IPS DF 19.7 (cell line): ENCODE results near the gene FNDC11.
"Not testable (repeated sequence)": the region's sequence is repeated elsewhere in the genome, so short reads cannot be mapped to it uniquely, and the experiment has no call there.

Experiments
- DNase-seq: peaks from one replicate; pipeline ENCODE4 v3.0.0-alpha.2; 2013; ENCODE audit warnings: low read depth, low spot score

Gene FNDC11

DNA sequence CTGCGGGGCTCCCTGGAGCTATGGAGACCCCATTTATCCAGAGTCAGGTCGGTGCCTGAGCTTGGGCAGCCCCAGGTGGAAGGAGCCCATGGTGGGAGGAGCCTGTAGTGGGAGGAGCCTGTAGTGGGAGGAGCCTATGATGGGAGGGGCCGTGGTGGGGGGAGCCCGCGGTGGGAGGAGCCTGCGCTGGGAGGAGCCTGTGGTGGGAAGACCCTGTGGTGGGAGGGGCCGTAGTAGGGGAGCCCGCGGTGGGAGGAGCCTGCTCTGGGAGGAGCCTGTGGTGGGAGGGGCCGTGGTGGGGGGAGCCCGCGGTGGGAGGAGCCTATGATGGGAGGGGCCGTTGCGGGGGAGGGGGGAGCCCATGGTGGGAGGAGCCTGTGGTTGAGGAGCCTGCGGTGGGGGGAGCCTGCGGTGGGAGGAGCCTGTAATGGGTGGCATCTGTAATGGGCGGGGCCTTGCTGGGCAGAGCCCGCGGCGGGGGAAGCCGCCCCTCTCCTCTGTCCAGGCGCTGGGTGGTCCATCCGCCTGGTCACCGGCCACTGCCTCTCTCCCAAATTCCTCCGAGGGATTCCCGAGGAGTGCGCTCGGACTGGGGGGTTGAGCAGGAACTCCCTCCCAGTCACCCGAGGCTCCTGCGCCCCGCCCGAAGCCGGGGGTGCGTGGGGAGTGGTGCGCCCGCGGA lies 567 bp upstream of the FNDC11 start:
- DNase-seq, result no peak

DNA sequence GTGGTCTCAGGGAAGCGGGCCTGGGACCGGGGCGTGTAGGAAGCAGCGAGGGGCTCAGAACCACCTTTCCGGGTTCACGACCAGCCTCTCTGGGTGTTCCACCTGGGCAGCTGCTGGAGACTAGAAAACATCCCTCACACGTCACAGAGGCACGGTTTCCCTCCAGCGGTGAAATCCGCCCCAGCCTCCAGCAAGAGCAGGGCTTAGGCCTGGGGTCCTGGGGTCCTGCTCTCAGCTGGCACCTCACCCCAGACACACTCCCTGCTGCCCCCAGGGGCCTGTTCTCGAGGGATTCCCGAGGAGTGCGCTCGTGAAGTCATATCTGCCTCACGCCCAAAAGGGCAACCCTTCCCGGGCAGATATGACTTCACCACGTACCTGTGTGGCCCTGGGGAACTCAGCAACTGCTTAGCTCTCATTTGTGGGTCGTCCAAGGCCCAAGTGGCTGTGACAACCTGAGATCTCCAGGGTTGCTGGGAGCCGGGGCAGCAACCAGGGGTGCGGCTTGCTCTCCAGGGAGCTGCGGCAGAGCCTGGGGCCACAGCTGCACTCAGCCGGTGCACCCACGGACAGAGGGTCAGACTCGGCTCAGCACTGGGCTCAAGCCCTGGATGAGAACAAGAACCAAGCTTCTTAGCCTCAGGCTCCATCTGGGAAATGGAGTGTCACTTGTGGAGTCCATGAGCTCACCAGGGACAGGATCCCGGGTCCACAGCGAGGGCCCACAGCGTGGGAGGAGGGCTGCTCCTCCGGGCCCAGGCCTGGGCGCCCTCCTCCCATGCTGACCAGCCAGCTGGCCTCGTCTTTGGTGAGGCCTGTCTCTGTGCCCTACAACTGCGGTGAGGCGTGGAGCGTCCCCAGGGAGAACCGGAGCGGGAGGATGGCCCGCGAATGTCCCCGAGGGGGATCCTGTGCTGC lies 661 bp downstream of the FNDC11 start:
- no peak for DNase-seq

GRCh38 chr20:63555661-63556381 lies 1.9 kb downstream of the FNDC11 start:
- DNase-seq, result no peak

DNA sequence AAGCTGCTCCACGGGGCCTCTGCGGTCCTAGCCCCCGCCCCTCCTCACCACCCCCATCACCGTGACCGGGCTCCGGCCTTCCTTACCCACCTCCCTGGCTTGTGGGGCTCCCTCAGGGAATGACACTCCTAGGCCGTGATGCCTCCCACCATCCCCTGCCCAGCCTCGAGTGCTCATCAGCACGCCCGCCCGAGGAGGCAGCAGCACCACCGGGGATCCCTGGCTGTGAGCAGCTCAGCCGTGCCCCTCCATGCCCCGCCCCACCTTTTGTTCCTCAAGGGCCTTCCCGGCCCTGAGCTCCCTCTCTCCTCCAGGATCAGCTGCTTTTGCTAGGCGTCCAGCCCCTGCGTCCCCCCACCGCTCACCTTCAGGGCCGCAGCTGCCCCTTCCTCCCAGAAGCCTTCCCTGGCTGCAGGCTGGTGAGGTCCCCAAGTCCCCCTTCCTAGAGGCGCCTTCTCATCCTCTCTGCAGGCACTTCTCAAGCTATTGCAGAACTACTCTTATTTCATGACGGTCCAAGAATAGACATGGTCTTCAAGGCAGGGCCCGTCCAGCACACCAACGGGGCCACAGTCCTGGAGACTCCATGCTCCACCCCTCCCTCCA lies 3.0 kb downstream of the FNDC11 start:
- no peak for DNase-seq

- no peak for DNase-seq
Observed at GRCh38 chr20:63557481-63557891, 3.5 kb downstream of the FNDC11 start.

DNA sequence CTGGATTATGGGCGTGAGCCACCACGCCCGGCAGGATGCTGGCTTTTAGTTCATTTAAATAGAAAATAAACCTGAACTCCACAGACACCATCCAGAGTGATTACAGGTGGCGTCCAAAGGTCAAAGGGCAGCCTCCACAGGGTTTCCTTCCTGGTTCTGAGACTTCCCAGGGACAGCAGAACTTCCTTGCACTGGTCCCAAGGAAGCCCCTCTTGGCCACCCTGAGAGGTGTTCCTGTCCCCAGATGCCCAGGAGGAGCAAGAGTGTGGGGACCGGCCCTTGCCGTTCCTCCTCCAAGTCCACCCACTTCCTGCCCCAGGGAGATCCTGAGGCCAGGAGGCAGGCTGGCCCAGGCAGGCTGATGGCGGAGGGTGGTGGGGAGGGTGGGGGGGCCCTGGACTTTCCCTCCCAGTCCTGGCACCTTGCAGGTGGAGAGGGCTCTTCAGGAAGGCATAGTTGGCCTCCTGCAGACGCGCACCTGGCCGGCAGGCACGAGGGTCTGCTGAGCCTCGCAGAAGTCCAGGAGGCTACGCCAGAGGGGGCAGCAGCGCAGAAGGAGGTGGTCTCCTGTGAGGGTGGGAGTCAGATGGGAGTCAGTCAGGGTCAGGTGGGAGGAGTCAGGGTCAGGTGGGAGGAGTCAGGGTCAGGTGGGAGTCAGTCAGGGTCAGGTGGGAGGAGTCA lies 5.0 kb downstream of the FNDC11 start:
- DNase-seq, result no peak

DNA sequence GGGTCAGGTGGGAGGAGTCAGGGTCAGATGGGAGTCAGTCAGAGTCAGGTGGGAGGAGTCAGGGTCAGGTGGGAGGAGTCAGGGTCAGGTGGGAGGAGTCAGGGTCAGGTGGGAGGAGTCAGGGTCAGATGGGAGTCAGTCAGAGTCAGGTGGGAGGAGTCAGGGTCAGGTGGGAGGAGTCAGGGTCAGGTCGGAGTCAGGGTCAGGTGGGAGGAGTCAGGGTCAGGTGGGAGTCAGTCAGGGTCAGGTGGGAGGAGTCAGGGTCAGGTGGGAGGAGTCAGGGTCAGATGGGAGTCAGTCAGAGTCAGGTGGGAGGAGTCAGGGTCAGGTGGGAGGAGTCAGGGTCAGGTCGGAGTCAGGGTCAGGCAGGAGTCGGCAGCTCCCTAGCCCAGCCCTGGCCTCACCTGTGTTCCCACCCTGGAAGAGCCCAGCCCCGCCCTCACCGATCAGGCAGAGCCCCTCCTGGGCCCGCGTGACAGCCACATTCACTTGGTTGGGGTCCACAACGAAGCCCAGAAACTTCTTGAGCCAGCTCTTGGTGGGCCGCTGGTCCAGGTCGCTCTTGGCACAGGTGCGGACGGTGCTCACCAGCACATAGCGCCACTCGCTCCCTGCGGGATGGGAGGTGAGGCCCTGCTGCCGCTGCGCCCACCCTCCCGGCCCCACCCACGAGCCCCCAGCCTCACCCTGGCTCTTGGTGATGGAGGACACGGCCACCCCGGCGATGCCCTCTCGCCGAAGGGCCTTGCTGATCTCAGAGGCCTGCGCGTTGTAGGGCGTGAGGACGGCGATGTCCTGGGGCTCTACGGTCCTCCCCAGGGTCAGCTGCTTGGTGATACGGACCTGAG lies 5.8 kb downstream of the FNDC11 start:
- DNase-seq, result not testable (repeated sequence)

DNA sequence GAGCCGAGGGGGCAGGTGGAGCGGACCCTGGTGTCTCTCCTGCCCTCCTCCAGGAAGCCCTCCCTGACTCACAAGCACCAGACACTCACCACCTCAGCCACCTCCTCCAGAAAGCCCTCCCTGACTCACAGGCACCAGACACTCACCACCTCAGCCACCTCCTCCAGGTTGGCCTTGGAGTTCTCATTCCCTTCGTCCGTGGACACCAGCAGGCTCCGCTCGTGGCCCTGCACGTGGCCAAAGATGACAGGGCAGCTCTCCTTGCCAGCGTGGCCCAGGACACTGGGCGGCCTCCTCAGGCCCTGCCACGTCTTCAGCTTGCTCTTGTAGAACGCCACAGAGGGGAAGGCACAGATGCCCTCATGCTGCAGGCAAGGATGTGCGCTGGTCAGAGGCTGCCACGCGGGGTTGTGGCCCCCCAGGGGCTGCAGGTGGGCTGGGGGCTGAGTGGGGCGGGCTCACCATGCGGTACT lies 6.4 kb downstream of the FNDC11 start:
- no peak for DNase-seq

DNA sequence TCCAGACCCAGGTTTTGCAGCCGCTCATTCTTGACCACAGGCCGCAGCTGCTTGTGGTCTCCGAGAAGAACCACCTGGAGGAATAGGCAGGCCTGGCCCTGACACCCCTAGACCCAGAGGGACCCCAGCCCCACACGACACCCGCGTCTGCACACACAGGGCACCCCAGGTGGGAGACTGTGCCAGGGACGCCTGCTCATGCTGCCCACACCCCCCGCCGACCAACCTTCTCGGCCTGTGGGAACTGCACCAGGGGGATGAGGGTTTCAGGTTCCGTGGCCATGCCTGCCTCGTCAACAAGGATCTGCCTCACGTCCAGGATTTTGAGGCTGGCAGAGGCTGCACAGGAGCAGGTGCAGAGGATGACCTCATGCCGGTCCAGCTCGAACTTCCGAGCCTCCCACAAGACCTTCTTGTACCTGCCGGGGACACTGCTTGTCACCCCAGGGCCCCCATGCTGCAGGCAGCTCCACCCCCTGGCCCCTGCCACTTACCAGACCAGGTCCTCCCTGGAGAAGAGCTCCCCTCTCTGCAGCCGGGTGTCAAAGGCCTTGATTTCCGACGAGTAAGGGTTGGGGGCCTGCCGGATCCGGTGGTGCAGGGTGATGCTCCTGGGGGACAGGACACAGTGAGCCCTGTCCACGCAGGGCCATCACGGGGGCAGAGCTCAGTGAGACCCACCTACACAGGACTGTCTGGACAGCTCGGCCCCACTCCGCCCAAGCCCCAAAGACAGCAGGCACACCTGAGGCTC lies 7.1 kb downstream of the FNDC11 start:
- no peak for DNase-seq

- DNase-seq, result no peak
Observed at GRCh38 chr20:63561624-63562396, 7.9 kb downstream of the FNDC11 start.

- no peak for DNase-seq
Observed at GRCh38 chr20:63562461-63563224, 8.7 kb downstream of the FNDC11 start.

- DNase-seq, result no peak
Observed at GRCh38 chr20:63563225-63563935, 9.4 kb downstream of the FNDC11 start.

DNA sequence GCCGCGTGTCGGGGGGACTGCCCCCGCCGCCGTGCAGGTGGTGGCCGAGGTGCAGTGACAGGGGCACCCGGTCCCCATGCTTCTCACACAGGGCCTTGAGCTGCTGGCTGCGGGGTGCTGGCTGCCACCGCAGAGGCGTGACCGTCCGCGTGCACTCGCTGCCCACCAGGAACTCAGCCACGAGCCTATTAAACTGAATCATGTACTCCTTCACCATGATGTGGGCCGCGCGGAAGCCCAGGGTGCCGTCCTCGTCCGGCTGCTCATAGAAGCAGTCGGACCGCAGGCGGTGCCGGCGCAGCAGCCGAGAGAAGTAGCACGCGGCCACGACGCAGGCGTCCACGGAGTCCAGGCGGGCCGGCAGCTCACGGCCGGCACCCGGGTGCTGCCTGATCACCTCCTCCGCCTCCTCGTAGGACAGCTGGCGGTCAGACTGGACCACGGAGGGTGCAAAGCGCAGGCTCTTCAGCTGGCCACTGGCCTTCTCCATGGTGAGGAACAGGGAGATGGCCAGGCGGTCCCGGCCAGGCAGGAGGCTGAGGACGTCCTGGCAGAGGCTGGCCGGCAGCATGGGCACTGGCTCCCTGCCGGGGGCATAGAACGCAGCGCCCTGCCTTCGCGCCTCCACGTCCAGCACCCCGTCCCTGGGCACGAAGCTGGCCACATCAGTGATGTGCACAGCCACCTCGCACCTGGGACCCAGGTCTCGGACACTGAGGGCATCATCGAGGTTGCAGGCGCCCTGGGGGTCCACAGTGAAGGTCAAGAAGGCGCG lies 10.3 kb downstream of the FNDC11 start:
- no peak for DNase-seq

- no peak for DNase-seq
Observed at GRCh38 chr20:63565021-63565698, 11.2 kb downstream of the FNDC11 start.

DNA sequence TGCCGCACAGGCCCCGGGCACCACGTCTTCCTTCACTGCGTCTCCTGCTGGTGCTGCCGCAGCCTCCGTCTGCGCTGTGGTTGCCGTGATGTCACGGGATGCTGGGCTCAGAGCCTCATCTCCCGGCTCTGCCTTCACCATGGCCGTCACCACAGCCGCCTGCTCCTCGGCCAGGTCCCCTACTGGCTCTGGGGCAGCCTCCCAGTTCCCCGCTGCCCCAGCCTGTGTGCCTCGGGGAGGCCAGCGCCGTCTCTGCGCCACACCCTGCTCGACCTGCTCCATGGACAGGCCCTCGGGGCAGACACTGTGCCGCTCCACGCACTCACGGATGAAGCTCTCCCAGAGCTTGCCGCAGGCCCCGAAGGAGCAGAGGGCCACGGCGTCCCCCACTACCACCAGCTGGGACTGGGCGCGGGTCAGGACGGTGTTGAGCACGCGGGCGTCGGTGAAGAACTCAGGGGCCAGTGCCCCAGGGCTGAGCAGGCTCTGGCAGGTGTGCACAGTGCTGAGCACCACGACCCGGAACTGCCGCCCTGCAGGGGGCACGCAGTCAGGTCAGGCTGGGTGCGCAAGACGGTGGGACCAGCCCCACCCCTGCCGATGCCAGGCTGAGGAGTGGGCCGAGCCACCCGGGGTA lies 11.9 kb downstream of the FNDC11 start:
- no peak for DNase-seq
